Thyroid gland (tissue), 4 donors: ENCODE results near the gene ABCA2.

Experiments used
- POLR2A ChIP-seq, 2 donors: fragments of 450-650 bp; IDR thresholded peaks; one replicate each; pipeline ENCODE4 v1.6.1; 2017; ENCODE audit warnings: antibody characterized with exemption in 2 of 2, mild to moderate bottlenecking in 2 of 2, moderate library complexity in 1 of 2
- TF ChIP-seq, protein P1 (sequence below), 6 experiments: fragments of 200-600 bp in 3 of 6; fragments of 450-650 bp in 3 of 6; sonication (generic) in 3 of 6; IDR thresholded peaks; one replicate each; pipeline ENCODE4 v1.5.1; 2016 to 2019; ENCODE audit warnings: antibody characterized with exemption in 6 of 6, mild to moderate bottlenecking in 2 of 6, inconsistent platforms in 1 of 6, moderate library complexity in 1 of 6

DNA sequence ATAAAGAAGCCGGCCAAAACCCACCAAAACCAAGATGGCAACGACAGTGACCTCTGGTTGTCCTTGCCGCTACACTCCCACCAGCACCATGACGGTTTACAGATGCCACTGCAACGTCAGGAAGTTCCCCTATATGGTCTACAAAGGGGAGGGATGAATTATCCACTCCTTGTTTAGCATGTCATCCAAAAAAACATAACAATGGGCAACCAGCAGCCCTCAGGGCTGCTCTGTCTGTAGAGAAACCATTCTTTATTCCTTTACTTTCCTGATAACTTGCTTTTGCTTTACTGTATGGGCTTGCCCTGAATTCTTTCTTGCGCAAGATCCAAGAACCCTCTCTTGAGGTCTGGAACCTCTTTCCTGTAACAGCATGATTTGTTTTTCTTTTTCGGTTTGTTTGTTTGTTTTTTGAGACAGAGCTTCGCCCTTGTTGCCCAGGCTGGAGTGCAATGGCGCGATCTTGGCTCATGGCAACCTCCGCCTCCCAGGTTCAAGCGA, 47.3 kb upstream of the ABCA2 start:
- TF ChIP-seq, protein P1, sequence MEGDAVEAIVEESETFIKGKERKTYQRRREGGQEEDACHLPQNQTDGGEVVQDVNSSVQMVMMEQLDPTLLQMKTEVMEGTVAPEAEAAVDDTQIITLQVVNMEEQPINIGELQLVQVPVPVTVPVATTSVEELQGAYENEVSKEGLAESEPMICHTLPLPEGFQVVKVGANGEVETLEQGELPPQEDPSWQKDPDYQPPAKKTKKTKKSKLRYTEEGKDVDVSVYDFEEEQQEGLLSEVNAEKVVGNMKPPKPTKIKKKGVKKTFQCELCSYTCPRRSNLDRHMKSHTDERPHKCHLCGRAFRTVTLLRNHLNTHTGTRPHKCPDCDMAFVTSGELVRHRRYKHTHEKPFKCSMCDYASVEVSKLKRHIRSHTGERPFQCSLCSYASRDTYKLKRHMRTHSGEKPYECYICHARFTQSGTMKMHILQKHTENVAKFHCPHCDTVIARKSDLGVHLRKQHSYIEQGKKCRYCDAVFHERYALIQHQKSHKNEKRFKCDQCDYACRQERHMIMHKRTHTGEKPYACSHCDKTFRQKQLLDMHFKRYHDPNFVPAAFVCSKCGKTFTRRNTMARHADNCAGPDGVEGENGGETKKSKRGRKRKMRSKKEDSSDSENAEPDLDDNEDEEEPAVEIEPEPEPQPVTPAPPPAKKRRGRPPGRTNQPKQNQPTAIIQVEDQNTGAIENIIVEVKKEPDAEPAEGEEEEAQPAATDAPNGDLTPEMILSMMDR (IDR thresholded peaks at IDR 0.05), result no peak
- TF ChIP-seq POLR2A (IDR thresholded peaks at IDR 0.05), result no peak
